Measurements from ENCODE around the gene KRTAP10-12.

The KRTAP10-12 gene

DNA sequence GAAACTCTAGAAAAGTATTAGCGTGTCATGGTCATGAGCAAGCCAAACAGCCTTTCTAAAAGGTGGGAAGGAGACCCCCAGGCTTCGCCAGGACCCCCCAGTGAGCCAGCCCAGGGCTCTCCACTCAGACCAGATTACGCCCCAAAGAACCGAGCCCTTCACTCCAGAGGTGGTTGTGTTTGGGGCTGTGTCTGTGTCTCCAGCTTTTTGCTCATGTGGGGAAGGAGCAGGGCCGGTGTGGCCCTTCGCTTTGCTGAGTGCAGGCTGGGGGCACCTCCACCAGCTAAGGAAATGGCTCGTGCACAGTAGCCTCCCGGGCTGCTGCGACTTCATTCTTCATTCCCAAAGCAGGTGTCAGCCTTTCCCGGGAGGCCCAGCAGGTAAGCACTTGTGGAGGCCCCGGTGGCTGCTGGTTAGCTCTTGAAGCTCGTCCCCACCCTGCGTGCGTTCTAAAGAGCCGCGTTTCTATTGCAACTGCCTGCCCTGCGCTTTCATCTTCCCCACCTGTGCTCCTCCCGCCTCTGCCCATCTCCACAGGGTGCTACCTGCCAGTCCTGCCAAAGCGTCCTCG lies 13.9 kb downstream of the KRTAP10-12 start:
- no peak for FAIRE-seq
- no peak for DNase-seq (ENCODE audit: insufficient read length, low spot score)

DNA sequence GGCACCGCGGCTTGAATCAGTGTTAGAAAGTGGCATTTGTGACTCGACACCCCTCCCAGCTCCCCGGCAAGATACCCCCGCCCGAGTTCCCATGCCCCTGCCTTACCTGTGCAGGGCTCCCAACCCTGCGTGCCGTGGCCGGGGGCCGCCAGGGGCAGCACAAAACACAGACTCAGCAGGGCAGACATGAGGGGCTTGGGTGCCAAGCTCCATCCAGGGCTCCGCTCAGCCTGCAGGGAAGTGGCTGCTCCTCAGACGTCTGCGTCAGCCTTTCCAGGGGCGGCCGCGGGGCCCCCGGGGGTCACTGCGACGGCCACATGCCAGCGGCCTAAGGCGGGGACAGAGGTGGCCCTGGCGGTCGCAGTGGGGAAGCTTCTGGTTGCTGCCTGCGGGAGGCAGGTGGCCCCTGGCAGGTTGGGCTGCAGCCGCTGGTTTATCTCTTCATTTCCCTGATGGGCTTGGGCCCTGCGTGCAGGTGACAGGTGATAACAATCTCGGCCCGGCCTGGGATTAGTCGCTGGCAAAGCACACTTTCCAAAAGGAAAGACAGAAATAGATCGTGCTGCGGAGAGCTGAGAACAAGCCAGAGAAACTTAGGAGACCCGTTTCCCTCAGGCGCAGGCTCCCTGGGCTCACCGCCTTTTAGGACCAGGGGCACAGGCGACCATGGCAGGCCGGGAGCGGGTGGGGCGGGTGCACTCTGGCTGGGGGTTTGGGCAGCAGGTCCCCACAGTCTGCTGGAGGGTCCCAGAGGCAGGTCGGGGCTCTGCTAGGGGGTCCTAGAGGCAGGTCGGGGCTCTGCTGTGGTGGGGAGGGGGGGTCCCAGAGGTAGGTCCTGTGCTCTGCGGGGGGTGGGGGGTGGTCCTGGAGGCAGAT lies 14.6 kb downstream of the KRTAP10-12 start, which contains the start of gene TSPEAR:
TSPEAR (minus strand) TSS at position 246 of the 876 bp plus-strand sequence; CDS start at position 188, 58 bp downstream.
- FAIRE-seq (no peak), DNase-seq (ENCODE audit: insufficient read length, low spot score) (no peak)

DNA sequence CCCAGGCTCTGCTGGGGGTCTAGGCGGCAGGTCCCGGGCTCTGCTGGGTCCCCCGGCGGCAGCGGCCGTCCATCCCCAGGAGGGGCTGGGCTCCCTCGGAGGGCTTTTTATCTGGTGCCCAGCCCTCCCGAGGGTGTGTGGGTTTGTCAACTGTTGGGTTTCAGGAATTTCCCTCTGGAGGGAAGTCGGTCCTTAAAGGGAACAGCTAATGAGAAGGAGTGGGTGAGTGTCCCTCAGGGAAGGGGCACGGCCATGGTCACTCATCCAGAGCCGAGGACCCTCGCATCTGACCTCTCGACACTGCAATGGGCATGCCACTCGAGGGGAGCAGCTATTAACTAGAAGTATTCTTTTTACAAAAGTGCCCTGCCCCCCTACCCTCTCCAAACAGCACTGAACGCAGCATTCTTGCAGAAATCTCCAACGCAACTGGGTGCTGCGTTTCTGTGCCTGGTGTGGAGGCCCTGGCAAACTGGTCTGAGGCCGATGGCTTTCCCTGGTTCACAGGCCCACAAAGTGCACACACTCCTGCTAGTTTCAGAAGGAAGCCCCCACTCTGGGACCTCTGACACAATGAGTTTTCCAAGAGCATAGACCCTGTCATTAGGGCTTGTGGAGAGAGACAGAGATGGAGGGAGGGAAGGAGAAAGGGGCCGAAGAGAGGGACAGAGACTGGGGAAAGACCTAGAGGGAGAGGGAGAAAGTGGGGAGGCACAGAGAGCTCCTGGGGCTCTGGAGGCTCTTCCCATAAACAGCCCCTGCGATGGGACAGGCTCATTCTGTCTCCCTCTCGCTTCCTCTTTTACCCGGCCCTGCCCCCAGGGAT lies 15.4 kb downstream of the KRTAP10-12 start:
- FAIRE-seq = no peak
- no peak for DNase-seq (ENCODE audit: insufficient read length, low spot score)

DNA sequence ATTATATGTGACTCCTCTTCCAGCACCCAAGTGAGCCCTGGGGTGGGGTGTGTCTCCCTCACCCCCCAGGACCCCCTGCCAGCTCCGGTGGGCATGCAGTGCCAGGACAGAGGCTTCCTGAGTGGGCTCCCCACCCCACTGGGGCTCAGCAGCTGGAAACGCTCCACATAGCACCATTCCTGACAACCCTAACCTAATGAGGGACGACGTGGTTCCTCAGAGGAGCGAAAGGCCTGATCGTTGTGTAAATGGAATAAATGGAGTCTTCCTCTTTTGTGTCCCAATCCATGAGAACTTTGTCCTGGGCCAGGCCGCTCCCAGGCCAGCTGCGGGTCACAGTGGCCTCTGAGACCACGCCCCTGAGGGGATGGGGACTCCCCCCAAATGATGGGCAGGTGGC lies 16.2 kb downstream of the KRTAP10-12 start:
- FAIRE-seq = no peak
- DNase-seq (ENCODE audit: insufficient read length, low spot score) = no peak

DNA sequence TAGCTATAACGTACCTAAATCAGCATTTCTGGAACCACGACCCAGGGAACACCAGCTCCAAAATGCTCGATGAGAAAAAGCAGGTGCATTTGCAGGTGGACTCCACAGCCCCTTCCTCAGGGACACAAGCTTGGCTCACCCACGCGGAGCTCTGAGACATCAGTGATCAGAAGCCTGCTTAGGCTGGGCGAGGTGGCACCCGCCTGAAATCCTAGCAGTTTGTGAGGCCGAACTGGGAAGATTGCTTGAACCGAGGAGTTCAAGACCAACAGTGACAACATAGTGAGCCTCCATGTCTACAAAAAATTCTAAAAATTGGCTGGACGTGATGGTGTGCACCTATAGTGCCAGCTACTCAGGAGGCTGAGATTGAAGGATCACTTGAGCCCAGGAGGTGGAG lies 16.9 kb downstream of the KRTAP10-12 start:
- FAIRE-seq (no peak), DNase-seq (ENCODE audit: insufficient read length, low spot score) (no peak)

DNA sequence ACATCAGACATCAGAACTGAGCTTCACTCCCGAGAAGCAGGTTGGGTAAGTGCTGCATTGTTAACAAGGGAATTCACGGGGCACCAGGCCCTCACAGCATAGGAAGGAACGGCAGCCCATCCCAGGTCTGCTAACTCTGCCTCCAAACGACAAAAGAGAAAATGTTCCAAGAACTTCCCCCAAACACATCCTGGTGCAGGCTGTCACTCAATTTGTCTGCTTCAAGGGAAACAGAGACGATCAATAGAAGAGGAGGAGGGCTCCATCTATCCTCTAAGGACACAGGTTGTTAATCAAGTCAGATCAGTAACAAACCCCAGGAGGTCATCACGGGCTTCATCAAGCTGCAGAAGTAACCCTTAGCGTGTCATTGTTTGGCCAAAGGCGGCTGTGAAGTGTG lies 17.9 kb downstream of the KRTAP10-12 start:
- DNase-seq (ENCODE audit: insufficient read length, low spot score) = no peak
- no peak for FAIRE-seq

DNA sequence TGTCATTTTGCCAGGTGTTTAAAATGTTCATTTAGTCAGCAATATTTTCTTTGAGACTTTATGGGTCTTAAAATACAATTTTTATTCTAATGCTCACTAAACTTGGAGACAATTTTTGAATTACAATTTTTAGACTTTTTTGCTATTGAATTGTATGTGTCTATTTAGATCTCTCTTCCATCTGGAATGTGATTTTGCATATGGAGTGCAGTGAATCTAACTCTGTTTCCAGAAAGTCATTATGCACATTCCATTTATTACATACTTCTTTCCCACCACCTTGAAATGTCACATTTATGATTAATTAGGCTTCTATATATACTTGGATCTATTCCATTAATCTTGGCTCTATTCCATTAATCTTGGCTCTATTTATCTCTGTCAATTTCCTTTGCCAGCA lies 20.0 kb downstream of the KRTAP10-12 start:
- FAIRE-seq (no peak), DNase-seq (ENCODE audit: insufficient read length, low spot score) (no peak)

DNA sequence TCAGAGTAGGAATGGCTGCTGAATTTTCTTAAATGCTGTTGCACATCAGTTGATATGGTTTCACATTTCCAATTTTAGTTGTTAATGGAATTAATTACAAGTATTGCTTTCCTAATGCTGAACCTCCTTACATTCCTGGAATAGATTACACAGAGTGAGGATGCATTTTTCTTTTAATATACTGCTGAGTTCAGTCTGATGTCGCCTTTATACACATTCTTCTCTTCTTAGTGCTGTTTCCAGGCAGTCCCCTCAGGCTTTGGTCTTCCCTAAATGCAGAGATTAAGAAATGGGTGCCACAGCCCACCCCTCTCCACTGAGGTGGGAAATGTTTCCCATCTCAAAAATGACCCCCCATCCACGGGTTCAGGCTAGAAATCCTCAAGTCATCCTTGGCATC lies 21.1 kb downstream of the KRTAP10-12 start:
- FAIRE-seq (no peak), DNase-seq (ENCODE audit: insufficient read length, low spot score) (no peak)

DNA sequence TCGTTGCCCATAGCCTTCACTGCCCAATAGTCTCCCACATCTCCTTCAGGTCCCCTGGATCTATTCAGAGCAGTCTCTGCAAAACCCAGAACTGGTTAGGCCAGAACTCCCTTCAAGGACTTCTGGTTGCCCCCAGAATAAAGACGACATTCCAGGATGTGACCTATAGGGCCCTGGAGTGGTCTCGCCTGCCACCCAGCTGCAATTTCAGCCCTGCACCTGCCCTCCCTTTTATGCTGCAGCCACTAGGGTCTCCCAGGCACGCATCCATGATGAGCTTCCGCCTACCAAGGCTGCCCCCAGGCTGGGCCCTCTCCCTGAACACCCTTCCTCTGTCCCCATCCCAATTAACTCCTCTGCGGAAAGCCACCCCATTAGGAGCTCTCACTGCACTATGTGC lies 21.6 kb downstream of the KRTAP10-12 start:
- DNase-seq (ENCODE audit: insufficient read length, low spot score) (no peak), FAIRE-seq (no peak)

DNA sequence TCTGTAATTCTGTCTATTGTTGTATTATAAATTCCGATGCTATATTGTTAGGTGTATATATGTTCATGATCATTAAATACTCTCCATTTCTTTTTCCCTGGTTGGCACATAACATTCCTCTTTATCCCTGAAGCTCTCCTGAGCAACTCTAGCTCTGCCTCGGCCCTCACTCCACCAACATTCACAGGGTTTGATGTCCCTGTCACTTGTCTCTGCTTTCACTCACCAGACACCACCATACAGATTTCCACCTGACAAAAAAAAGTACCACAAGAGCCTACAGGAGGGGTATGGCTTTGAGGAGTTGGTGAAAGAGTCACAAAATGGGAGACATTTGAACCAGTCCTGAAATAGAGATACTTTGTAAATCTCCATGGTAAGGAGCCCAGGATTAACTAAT lies 23.2 kb downstream of the KRTAP10-12 start:
- DNase-seq (ENCODE audit: insufficient read length, low spot score) (no peak), FAIRE-seq (no peak)

DNA sequence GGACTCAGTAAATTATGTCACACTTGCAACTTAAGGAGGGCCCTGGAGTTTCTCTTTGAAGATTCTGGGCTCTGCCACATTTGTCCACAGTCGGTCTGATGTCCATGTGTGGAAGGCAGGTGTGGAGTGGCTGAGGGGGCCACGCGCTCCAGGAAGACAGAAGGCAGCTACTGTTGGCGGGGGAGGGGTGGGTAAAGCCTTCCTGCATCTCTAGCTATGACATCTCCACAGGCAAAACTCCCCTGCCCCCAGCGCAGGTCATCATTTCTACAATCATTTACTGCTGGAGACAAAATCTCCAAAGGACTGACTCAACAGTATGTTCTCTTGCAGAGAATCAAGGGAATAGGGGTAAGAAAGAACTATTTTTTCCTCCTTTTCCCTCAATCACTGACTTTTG lies 25.8 kb downstream of the KRTAP10-12 start:
- no peak for DNase-seq (ENCODE audit: insufficient read length, low spot score)

DNA sequence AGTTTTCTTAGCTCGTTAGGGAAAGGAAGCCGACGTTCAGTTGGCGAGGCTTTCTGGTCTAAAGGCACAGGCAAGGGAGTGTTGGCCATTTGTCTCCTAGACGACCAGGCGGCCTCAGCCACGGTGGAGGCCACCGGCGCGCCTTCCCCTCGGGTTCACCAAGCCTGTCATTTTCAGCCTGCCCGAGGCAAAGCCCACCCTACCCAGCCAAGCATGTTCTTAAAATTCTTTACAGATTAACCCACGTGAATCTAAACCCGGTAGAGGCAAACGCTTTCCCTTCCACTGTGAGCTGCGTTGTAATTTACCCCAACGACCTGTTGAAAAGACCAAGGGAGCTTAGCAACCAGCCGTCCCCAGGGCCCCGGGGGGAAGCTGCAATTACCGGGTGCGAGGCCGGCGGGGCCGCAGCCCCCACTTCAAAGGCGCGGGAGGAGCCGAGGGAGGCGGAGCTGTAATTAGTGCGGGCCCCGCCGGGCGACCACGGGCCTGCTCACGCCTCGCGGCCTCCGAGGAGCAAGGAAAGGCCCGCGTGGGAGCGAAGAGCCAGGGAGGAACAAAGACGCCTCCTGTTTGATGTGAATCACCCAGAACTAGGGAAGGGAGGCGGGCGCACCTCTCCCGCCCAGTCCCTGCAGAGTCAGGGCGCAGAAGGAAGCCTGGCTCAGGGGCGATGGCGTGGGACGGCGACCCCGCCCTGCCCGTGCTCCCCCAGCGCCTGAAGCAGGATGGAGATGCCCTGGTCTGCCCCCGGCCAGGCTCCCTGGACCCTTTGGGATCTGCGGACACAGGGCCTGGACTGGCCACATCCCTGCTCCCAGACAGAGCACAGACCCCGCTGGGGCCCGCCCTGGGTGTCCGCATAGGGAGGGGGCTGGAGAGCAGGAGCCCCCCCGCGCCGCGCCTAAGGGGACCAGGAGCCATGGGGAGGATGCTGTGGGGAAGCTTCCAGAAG lies 26.5 kb downstream of the KRTAP10-12 start:
- DNase-seq (ENCODE audit: insufficient read length, low spot score) (no peak), FAIRE-seq (no peak)

More for the DNA sequence above, 25.8 kb downstream of the KRTAP10-12 start:
- no peak for FAIRE-seq

DNA sequence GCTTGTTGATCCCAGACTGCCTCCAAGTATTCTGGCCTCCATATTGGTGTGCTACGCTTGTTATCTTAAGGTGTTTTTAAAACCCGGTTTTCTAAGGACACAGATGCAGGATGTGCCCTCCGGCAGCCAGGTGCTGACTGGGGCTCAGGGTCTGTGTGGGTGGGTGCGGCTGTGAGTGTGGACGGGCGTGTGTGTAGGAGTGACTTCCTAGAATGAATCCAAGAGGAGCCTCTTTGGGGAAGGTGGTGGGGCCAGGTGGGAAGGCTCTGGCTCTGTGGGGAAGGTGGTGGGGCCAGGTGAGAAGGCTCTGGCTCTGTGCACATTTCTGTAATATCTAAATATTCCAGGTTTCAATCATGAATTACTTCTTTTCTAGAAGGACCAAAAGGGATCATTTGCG lies 27.2 kb downstream of the KRTAP10-12 start:
- DNase-seq (ENCODE audit: insufficient read length, low spot score) (no peak), FAIRE-seq (no peak)

DNA sequence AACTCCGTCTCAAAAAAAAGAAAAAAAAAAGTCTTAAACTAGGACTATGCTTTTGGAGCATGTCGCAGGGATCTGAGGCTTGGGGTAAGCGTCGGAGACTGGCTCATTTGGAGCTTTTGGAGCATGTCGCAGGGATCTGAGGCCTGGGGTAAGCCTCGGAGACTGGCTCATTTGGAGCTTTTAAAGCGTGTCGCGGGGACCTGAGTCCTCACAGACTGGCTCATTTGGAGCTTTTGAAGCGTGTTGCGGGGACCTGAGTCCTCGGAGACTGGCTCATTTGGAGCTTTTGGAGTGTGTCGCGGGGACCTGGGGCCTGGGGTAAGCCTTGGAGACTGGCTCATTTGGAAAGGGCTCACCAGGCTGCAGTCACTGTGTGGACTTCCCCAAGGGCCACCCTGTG lies 28.0 kb downstream of the KRTAP10-12 start:
- DNase-seq (ENCODE audit: insufficient read length, low spot score) = no peak

DNA sequence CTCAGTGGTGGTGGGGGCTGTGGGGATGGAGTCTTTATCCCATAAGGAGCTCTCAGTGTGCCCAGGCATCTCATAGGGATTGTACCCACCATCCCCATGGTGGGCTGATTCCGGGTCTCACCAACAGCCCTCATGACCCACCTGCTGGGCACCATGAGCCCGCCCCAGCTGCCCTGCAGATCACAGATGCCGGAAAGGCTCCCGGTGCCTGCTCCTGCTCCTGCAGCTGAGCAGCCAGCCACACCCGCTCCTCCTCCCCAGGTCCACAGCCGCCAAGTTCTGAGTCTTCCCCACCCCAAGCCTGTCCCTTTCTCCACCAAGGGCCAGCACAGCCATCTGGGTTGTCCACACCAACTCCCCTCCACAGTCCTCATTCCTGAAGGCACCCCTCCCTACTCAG lies 29.9 kb downstream of the KRTAP10-12 start:
- DNase-seq (ENCODE audit: insufficient read length, low spot score) = no peak
- no peak for FAIRE-seq

More for the DNA sequence above, 28.0 kb downstream of the KRTAP10-12 start:
- no peak for FAIRE-seq

DNA sequence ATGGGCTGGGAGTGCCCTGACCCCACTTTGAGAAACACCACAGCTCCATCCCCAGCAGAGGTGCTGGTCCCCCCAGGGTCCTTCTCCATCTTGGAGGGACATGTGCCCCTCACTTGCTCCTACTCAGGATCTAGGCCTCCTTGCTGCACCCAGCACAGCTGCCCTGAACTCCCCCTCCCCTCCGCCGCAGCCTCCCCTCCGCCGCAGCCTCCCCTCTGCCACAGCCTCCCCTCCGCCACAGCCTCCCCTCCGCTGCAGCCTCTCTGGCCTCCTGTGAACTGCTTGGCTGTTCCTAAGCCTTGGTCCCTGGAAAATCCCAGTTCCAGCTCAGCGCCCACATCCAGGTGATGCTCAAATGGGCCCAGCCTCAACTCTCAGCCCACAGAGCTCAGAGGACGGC lies 30.3 kb downstream of the KRTAP10-12 start:
- FAIRE-seq = no peak
- DNase-seq (ENCODE audit: insufficient read length, low spot score) = no peak

DNA sequence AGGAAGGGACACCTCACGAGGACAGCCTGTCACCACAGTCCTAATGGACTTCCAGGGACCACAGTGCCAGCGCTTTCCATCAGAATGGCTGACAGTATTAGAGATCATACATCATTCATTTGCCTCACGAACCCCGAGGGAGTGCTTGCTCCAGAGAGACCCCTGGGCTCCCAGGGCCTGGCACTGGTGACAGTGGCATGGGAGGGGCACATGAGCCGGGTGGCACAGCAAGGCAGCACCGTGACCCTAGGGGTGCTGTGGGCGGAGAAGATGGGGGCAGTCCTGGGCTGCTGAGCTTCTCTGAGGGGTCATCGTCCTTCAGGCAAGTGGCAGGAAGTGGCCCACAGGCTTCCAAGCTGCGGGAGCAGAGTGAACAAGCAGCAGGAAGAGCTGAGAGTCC lies 30.8 kb downstream of the KRTAP10-12 start:
- no peak for DNase-seq (ENCODE audit: insufficient read length, low spot score)
- FAIRE-seq = no peak

DNA sequence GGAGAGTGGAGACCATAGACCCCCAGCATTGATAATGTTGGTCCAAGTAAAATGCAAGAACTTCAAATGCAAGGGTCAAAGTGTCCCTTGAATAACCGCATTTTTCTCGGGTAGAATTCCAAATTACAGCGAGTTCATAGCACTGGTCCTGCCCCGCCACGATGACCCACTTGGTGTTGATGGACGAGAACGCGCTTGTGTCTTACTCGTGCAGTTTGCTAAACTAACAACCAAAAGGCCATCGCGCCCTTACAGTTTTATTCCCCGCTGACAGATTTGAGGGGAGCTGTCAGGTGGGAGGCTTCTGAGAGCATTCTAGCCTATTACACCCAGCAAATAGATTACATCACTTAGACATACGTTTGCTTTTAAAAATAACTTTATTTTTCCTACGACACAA lies 31.7 kb downstream of the KRTAP10-12 start:
- FAIRE-seq (no peak), DNase-seq (ENCODE audit: insufficient read length, low spot score) (no peak)

DNA sequence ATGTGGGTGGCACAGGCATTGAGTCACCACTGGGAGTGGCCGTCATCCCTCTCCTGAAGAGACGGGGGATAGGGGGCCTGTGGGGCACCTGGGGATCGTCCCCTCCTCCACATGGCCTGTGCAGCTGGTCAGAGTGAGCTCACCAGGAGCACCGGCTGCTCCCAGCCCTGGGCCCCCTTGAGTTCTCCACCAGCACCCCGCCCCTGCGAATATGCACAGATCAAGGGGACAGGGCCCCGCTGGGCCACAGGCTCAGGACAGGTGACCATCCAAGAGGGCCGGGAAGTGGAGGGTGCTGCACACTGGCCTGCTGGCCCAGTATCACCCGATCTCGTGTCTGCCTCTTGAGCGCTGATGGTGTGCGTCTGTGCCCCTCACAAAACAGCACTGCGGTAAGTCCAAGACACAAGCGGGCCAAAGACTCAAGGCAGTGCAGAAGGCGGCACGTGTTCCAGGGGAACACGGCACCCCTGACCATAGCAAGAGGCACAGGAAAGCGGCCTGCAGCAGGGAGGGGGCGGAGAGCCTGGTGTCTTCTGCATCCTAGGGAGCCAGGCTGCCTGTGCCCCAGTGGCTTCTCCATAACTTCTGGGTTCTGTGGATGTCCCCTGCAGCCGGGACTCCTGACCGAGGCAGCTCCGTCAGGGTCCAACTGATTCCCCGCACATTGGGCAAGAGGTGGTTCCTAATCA lies 32.5 kb downstream of the KRTAP10-12 start:
- FAIRE-seq (no peak), DNase-seq (ENCODE audit: insufficient read length, low spot score) (no peak)

DNA sequence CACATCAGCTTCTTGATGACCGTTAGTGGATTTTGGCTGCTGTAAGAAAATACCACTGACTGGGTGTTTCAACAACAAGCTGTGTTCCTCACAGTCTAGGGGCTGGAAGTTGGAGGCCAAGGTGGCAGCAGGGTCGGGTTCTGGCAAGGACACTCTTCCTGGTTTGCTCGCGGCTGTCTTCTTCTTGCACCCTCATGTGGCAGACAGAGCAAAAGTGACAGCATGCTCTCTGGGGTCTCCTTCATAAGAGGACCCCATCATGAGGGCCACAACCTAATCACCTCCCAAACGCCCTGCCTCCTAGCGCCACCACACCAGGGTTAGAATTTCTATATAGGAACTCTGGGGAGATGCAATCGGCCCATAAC lies 33.0 kb downstream of the KRTAP10-12 start:
- FAIRE-seq = no peak
- DNase-seq (ENCODE audit: insufficient read length, low spot score) = no peak
